Raji (cell line): ENCODE measurements around the gene MOCS3.

ENCODE experiments used
- POLR2A ChIP-seq: IDR thresholded peaks from 2 replicates; pipeline ENCODE4 v1.6.1; 2011; ENCODE audit warnings: low read depth, low read length, control low read depth; ENCODE audit not compliant: insufficient read depth

Gene MOCS3

GRCh38 chr20:50959543-50960126 lies 1.0 kb downstream of the MOCS3 start:
- no peak for TF ChIP-seq POLR2A

GRCh38 chr20:50967586-50967985 lies 9.0 kb downstream of the MOCS3 start:
- no peak for TF ChIP-seq POLR2A

- no peak for TF ChIP-seq POLR2A
Observed at GRCh38 chr20:50968289-50968688, 9.7 kb downstream of the MOCS3 start.

GRCh38 chr20:50969435-50969834 lies 10.8 kb downstream of the MOCS3 start:
- no peak for TF ChIP-seq POLR2A

- TF ChIP-seq POLR2A = no peak
Observed at GRCh38 chr20:50969912-50970311, 11.3 kb downstream of the MOCS3 start.

GRCh38 chr20:50975701-50976330 lies 17.2 kb downstream of the MOCS3 start:
- no peak for TF ChIP-seq POLR2A

GRCh38 chr20:50977066-50978021 lies 18.7 kb downstream of the MOCS3 start:
- no peak for TF ChIP-seq POLR2A

- no peak for TF ChIP-seq POLR2A
Observed at GRCh38 chr20:50980071-50980681, 21.6 kb downstream of the MOCS3 start.

- TF ChIP-seq POLR2A = no peak
Observed at GRCh38 chr20:50980851-50981713, 22.5 kb downstream of the MOCS3 start.

- no peak for TF ChIP-seq POLR2A
Observed at GRCh38 chr20:50981714-50982048, 23.1 kb downstream of the MOCS3 start.

- no peak for TF ChIP-seq POLR2A
Observed at GRCh38 chr20:50982363-50982762, 23.7 kb downstream of the MOCS3 start.

GRCh38 chr20:50983321-50983720 lies 24.7 kb downstream of the MOCS3 start:
- TF ChIP-seq POLR2A = no peak

- TF ChIP-seq POLR2A = no peak
Observed at GRCh38 chr20:50987493-50988210, 29.0 kb downstream of the MOCS3 start.

GRCh38 chr20:50991076-50991475 lies 32.5 kb downstream of the MOCS3 start:
- no peak for TF ChIP-seq POLR2A

- no peak for TF ChIP-seq POLR2A
Observed at GRCh38 chr20:50992336-50992732, 33.7 kb downstream of the MOCS3 start.
